GM19193 (cell line): ENCODE data around the gene SMAD7.

Experiments
- POLR2A ChIP-seq: IDR thresholded peaks from 4 replicates; pipeline ENCODE4 v1.6.1; 2011; ENCODE audit not compliant: insufficient read depth, insufficient read length; ENCODE audit errors: extremely low read depth

The SMAD7 gene

GRCh38 chr18:48975120-48975816 lies 24.5 kb upstream of the SMAD7 start:
- TF ChIP-seq POLR2A, result no peak

GRCh38 chr18:48974304-48975119 lies 23.7 kb upstream of the SMAD7 start:
- TF ChIP-seq POLR2A, result no peak

GRCh38 chr18:48973731-48974130 lies 23.0 kb upstream of the SMAD7 start:
- no peak for TF ChIP-seq POLR2A

GRCh38 chr18:48968412-48969215 lies 17.8 kb upstream of the SMAD7 start:
- TF ChIP-seq POLR2A, result no peak

- no peak for TF ChIP-seq POLR2A
These were observed 16.8 kb upstream of the SMAD7 start for GRCh38 chr18:48967545-48967944.

- no peak for TF ChIP-seq POLR2A
These were observed 15.8 kb upstream of the SMAD7 start for GRCh38 chr18:48966523-48966922.

- TF ChIP-seq POLR2A, result no peak
These were observed 13.1 kb upstream of the SMAD7 start for GRCh38 chr18:48963586-48964470.

GRCh38 chr18:48962994-48963561 lies 12.3 kb upstream of the SMAD7 start:
- TF ChIP-seq POLR2A, result no peak

- no peak for TF ChIP-seq POLR2A
These were observed 11.7 kb upstream of the SMAD7 start for GRCh38 chr18:48962252-48962993.

GRCh38 chr18:48961547-48961946 lies 10.8 kb upstream of the SMAD7 start:
- TF ChIP-seq POLR2A, result no peak

- TF ChIP-seq POLR2A, result no peak
These were observed 9.5 kb upstream of the SMAD7 start for GRCh38 chr18:48959921-48960920.

- TF ChIP-seq POLR2A, result no peak
These were observed 8.8 kb upstream of the SMAD7 start for GRCh38 chr18:48959551-48959920.
